ENCODE results near the gene PSG1.
"Not testable (repeated sequence)": the region's sequence is repeated elsewhere in the genome, so short reads cannot be mapped to it uniquely, and the experiment has no call there.

DNA sequence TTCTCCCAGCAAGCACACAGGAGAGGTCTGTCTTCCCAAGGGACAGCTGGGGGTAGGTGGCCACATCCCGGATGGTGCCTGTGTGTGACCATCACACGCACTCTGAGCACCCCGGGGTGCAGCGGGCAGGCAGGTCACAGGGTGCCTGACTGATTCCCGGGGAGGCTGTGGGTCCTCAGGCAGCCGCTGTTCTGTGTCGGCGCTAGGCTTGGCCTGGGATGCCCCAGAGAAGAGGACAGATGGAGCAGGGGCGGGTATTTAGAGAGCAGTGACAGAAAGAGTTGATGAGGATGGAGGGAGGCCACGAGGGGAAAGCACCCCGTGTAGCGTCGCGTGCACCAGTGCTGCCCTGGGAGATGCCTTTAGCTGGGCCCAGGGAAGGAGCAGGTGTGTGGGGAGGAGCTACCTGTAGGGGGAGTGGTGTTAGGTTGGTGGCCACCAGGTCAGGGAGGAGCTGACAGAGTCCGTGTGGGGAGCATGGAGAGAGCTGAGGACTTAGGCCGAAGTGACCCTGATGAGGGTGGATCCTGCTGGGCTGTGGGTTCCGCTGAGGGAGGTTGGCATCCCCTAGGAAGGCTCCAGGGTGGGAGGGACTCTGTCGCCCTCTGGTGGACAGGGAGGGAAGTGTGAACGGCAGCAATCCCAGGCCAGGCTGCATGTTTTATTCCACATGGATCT lies 22.5 kb downstream of the PSG1 start:
- not testable (repeated sequence) for TF ChIP-seq EZH2phosphoT487 (IDR thresholded peaks at IDR 0.05; ENCODE audit: borderline replicate concordance, low read length); EZH2 (IDR thresholded peaks at IDR 0.05; ENCODE audit: low read length, unreplicated experiment)
- TF ChIP-seq, protein P1, sequence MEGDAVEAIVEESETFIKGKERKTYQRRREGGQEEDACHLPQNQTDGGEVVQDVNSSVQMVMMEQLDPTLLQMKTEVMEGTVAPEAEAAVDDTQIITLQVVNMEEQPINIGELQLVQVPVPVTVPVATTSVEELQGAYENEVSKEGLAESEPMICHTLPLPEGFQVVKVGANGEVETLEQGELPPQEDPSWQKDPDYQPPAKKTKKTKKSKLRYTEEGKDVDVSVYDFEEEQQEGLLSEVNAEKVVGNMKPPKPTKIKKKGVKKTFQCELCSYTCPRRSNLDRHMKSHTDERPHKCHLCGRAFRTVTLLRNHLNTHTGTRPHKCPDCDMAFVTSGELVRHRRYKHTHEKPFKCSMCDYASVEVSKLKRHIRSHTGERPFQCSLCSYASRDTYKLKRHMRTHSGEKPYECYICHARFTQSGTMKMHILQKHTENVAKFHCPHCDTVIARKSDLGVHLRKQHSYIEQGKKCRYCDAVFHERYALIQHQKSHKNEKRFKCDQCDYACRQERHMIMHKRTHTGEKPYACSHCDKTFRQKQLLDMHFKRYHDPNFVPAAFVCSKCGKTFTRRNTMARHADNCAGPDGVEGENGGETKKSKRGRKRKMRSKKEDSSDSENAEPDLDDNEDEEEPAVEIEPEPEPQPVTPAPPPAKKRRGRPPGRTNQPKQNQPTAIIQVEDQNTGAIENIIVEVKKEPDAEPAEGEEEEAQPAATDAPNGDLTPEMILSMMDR (conservative IDR thresholded peaks at IDR 0.05; ENCODE audit: low read depth, low read length), result peak; percentile 49
